ENCODE data around the gene USP15. TPM values are rescaled to one million over a fixed set of nuclear protein-coding genes. Genes with fewer than 3 reads are reported as not detected.

Gene USP15
- total and polyA plus RNA-seq, 2 of the 8 experiments (the other 6 are each of a cell fraction or from before 2014, with no cell fraction given): 12.7 to 38.6 TPM

- TF ChIP-seq ASH2L (IDR thresholded peaks at IDR 0.05; ENCODE audit: low read length): no peak
- no peak for TF ChIP-seq RFX5 (IDR thresholded peaks at IDR 0.05; ENCODE audit: borderline replicate concordance, low read depth, low read length)
- TF ChIP-seq CHD1 (IDR thresholded peaks at IDR 0.05; ENCODE audit: low read depth, low read length): no peak
Observed at GRCh38 chr12:62401631-62402030, 141.4 kb downstream of the USP15 start (continued).

Measured in H1 (cell line).